ENCODE measurements around the gene PDZD2.

The PDZD2 gene

GRCh38 chr5:31825518-31826068, 186.7 kb downstream of the PDZD2 start:
- Mint-ChIP-seq H3K4me1 (peaks cover 8% of the 10 kb centered on the region), H3K27ac (no peak overlapping the region), H3K9me3 (no peaks in the 10 kb centered on the region), H3K36me3 (no peaks in the 10 kb centered on the region), H3K4me3 (no peak overlapping the region), H3K27me3 (peaks cover 3% of the 10 kb centered on the region)

- peaks cover 2% of the 10 kb centered on the region for H3K27me3 Mint-ChIP-seq
- H3K9me3 Mint-ChIP-seq = no peaks in the 10 kb centered on the region
- no peaks in the 10 kb centered on the region for H3K36me3 Mint-ChIP-seq
- H3K27ac Mint-ChIP-seq = no peak overlapping the region
- H3K4me1 Mint-ChIP-seq = peaks cover 8% of the 10 kb centered on the region
- no peak overlapping the region for H3K4me3 Mint-ChIP-seq
Measured at GRCh38 chr5:31827867-31828266, 188.9 kb downstream of the PDZD2 start.

- H3K4me3 Mint-ChIP-seq = no peak overlapping the region
- H3K9me3 Mint-ChIP-seq = no peaks in the 10 kb centered on the region
- H3K27me3 Mint-ChIP-seq = no peaks in the 10 kb centered on the region
- H3K27ac Mint-ChIP-seq = no peak overlapping the region
- H3K36me3 Mint-ChIP-seq = no peaks in the 10 kb centered on the region
- H3K4me1 Mint-ChIP-seq = no peaks in the 10 kb centered on the region
Measured at GRCh38 chr5:31832966-31833365, 194.0 kb downstream of the PDZD2 start.

DNA sequence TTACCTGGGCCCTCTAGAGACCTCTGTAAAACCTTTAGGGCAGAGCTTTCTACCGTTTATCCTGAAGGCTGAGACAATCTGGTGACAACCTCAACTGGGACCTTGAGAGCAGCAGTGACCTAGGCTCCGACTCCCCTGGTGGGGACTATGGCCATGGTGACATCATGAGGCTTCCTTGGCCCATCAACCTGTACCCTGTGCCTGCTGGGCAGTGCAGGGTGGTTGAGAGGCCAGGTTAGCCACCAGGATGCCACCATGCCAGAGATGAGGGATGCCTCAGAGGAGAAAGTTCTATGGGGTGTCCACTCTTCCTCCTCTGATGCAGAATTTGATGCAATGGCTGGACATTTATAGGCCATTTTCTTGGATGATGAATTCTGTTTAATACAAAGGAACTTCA, 194.8 kb downstream of the PDZD2 start:
- Mint-ChIP-seq H3K9me3 (no peaks in the 10 kb centered on the region), H3K27ac (no peak overlapping the region), H3K27me3 (no peaks in the 10 kb centered on the region), H3K4me1 (no peaks in the 10 kb centered on the region), H3K4me3 (no peak overlapping the region), H3K36me3 (no peaks in the 10 kb centered on the region)

GRCh38 chr5:31844622-31845345, 205.9 kb downstream of the PDZD2 start:
- Mint-ChIP-seq H3K4me3 (no peak overlapping the region), H3K36me3 (no peaks in the 10 kb centered on the region), H3K27me3 (no peaks in the 10 kb centered on the region), H3K9me3 (no peaks in the 10 kb centered on the region), H3K27ac (no peak overlapping the region), H3K4me1 (no peaks in the 10 kb centered on the region)

GRCh38 chr5:31845361-31845760, 206.4 kb downstream of the PDZD2 start:
- H3K9me3 Mint-ChIP-seq = no peaks in the 10 kb centered on the region
- H3K27me3 Mint-ChIP-seq = no peaks in the 10 kb centered on the region
- no peaks in the 10 kb centered on the region for H3K4me1 Mint-ChIP-seq
- H3K4me3 Mint-ChIP-seq = no peak overlapping the region
- no peak overlapping the region for H3K27ac Mint-ChIP-seq
- no peaks in the 10 kb centered on the region for H3K36me3 Mint-ChIP-seq

DNA sequence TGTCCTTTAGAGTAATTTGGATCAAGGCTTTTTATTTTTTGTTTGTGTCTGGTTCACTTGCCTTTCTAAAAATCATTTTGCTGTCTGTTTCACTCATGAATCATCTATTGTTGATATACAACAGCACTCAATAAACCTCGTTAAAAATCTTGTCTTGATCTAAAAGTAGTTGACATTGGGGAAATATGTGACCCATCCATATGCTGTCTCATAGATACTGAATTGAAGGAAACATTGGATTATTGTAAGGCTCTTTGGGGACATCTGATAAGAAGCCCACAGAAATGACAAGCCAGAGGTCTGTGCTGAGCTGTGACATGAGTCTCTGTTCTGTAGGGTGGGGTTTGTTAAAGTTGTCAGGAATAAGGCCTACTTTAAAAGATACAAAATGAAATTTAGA, 208.0 kb downstream of the PDZD2 start:
- Mint-ChIP-seq H3K4me3 (no peak overlapping the region), H3K4me1 (no peaks in the 10 kb centered on the region), H3K36me3 (no peaks in the 10 kb centered on the region), H3K27ac (no peak overlapping the region), H3K27me3 (peaks cover 2% of the 10 kb centered on the region), H3K9me3 (no peaks in the 10 kb centered on the region)

- Mint-ChIP-seq H3K27me3 (peaks cover 2% of the 10 kb centered on the region), H3K36me3 (no peaks in the 10 kb centered on the region), H3K4me1 (no peaks in the 10 kb centered on the region), H3K4me3 (no peak overlapping the region), H3K9me3 (no peaks in the 10 kb centered on the region), H3K27ac (no peak overlapping the region)
Measured at GRCh38 chr5:31847354-31847753, 208.4 kb downstream of the PDZD2 start.

DNA sequence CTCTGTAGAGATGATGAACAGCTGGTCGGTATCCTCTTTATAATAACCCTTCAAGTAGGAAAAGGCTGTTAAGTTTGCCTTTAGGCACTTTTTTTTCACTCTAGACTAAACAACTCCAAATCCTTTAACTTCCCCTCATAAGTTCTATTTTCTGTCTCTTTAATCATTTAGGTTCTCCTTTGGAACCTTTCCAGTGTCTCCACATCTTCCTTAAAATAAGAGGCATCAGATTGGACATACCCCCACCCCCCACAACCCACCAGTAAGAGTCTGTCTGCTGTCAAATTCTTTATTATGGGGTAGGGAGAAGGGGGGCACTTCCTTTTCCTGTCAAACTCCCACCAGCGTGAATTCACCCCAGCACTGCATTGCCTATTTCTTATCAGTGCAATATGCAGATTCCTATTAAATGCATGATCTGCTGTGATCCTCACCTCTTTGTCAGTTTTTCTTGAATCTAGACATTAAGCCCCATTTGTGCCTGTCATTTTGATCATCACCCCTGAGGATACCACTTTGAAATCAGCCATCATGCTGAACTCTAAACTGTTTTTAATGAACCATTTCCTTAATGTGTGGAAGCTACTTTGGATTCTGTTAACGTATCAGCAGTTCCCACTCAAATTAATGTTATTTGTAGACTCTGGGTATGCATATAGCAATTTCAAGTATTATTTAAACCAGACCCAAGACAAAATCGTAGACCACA, 212.2 kb downstream of the PDZD2 start:
- H3K4me1 Mint-ChIP-seq = peaks cover 20% of the 10 kb centered on the region
- peaks cover 8% of the 10 kb centered on the region for H3K27me3 Mint-ChIP-seq
- H3K4me3 Mint-ChIP-seq = no peak overlapping the region
- H3K9me3 Mint-ChIP-seq = no peaks in the 10 kb centered on the region
- H3K27ac Mint-ChIP-seq = no peak overlapping the region
- no peaks in the 10 kb centered on the region for H3K36me3 Mint-ChIP-seq

DNA sequence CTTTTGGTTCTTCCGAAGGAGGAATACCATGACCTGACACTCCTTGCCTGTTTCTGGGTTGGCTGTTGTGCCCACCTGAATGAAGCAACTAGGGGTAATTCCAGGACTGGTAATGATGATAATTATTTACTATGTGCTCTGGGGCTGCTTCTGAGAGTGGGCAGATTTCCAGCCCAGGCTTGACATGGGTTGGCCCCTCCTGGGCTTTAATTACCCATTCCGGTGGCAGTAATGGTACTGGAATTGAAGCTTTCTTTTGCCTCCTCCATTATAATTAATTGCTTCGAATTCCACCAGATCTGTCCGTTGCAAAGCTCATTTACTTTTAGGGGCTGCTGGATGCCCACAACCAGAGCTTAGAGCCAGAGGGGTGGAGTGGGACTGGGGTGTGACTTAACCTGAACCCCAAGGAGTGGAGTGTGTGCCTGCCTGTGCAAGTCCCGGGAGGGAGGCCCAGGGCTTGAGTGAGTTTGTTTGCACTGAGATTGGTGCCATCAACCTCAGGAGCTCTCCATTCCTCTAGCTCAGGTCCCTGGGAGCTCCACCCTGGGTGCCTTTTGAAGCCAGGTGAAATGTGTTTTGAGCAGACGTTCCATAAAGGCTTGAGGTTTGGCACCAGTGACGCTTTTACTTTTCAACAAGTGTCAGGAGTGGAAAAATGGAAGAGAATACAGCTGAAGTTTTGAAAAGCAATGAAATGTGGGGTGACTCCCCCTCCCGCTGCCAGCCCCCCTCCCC, 214.6 kb downstream of the PDZD2 start:
- peaks cover 20% of the 10 kb centered on the region for H3K4me1 Mint-ChIP-seq
- no peak overlapping the region for H3K27ac Mint-ChIP-seq
- peaks cover 11% of the 10 kb centered on the region for H3K27me3 Mint-ChIP-seq
- no peaks in the 10 kb centered on the region for H3K9me3 Mint-ChIP-seq
- peaks cover 2% of the 10 kb centered on the region for H3K36me3 Mint-ChIP-seq
- H3K4me3 Mint-ChIP-seq = peak overlapping the region; percentile 89

GRCh38 chr5:31854181-31855133, 215.5 kb downstream of the PDZD2 start:
- Mint-ChIP-seq H3K27ac (peak overlapping the region; percentile 76), H3K4me3 (peak overlapping the region; percentile 89), H3K9me3 (peaks cover 5% of the 10 kb centered on the region), H3K4me1 (peaks cover 20% of the 10 kb centered on the region), H3K27me3 (peaks cover 11% of the 10 kb centered on the region), H3K36me3 (peaks cover 7% of the 10 kb centered on the region)

DNA sequence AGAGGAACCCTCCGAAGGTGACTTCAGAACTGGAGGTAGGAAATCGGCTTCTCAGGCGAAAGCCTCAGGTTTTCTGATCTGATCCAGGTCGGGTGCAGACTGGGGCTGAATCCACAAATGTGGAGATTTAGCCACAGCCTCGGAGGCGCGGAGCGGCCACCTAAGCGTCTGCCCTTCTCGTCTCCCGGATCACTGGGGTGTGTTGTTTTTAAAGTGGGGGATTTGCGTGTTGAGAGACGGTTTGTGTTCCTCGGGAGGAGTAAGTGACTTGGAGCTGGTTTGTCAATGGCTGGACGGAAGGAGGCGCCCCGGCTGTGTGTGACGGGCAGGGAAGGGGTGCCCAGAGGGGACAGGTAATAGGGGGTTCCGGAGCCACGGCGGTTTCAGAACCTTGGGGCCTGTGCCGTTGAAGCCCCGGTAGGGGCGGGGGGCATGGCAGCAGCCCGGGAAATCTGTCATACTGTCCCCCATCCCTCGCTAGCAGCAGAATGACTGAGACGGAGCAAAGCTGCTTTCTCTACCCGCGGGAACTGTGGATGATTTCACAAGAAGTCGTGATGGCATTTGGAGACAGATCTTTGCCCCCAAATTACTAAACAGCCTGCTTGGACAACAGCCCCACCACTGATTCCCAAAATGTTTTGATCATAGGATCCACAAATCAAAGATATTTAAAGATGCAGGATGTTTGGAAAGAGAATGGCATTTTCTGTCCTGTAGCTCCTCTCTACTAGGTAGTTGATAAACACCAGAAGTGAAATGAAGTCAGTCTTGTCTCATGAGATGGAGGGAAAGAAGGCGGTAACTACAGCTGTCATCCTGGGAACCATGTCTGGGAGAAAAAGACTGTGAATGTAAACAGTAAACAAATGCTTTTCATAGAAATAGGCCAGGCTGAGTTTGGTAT, 216.5 kb downstream of the PDZD2 start:
- no peak overlapping the region for H3K27ac Mint-ChIP-seq
- H3K36me3 Mint-ChIP-seq = peaks cover 8% of the 10 kb centered on the region
- H3K4me1 Mint-ChIP-seq = peaks cover 21% of the 10 kb centered on the region
- peaks cover 8% of the 10 kb centered on the region for H3K9me3 Mint-ChIP-seq
- peaks cover 11% of the 10 kb centered on the region for H3K27me3 Mint-ChIP-seq
- peak overlapping the region; percentile 89 for H3K4me3 Mint-ChIP-seq

DNA sequence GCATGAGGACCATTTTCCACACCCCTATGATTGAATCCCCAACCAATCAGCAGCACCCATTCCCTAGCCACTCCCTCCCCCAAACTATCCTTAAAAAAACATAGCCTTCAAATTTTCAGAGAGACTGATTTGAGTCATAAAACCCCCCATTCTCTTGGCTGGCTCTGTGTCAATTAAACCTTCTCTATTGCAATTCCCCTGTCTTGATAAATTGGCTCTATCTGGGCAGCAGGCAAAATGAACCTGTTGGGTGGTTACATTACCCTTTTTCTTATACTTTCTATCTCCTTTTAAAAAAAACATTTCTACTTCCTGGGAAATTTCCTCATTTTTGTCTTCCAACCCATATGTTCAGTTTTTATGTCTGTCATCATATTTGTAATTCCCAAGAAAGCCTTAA, 220.2 kb downstream of the PDZD2 start:
- Mint-ChIP-seq H3K27ac (no peak overlapping the region), H3K27me3 (peaks cover 7% of the 10 kb centered on the region), H3K4me1 (peaks cover 40% of the 10 kb centered on the region), H3K9me3 (peaks cover 8% of the 10 kb centered on the region), H3K4me3 (no peak overlapping the region), H3K36me3 (peaks cover 8% of the 10 kb centered on the region)

GRCh38 chr5:31860278-31860677, 221.3 kb downstream of the PDZD2 start:
- Mint-ChIP-seq H3K27me3 (peaks cover 2% of the 10 kb centered on the region), H3K9me3 (peaks cover 8% of the 10 kb centered on the region), H3K36me3 (peaks cover 8% of the 10 kb centered on the region), H3K4me1 (peaks cover 38% of the 10 kb centered on the region), H3K4me3 (no peak overlapping the region), H3K27ac (peak overlapping the region; percentile 49)
